HG02973 (cell line): ENCODE data around the gene AGPAT3.

Experiments used
- ATAC-seq: cut with Tn5 transposase; IDR thresholded peaks from one replicate; pipeline ENCODE4 v1.9.1; 2021; ENCODE audit warnings: moderate library complexity; ENCODE audit not compliant: unreplicated experiment

AGPAT3 gene

DNA sequence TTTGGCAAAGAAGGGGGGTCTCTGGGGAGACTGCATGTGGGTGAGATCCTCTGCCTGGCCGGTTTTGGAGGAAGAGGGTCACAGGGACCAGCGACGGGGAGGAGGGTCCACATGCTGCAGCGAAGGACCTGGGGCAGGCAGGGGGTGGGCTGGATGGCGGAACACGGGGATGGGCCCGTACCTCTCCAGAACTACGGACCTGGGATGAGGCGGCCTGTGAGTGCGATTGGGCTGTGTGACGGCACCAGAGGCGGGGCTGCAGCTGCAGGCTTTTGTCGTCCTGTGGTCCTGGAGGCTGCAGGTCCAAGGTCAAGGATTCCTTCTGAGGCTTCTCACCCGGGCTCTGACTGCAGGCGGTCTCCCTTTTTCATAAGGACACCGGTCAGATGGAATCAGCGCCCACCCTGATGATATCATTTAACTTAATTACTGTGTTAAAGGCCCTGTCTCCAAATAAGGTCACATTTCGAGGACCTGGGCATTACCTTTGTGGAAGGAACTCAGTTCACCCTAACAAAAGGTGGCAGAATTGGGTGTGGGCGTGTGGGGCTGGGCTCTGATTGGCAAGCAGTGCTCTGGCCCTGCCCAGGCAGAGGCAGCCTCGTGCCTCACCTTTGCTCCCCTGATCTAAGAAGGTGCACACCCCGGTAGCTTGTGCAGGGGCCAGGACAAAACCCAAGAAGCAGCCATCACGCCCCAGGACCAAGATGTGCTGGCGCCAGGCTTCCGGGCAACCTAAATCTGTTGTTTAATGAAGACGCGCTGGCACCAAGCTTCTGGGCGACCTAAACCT, 87.1 kb downstream of the AGPAT3 start:
- no peak for ATAC-seq

DNA sequence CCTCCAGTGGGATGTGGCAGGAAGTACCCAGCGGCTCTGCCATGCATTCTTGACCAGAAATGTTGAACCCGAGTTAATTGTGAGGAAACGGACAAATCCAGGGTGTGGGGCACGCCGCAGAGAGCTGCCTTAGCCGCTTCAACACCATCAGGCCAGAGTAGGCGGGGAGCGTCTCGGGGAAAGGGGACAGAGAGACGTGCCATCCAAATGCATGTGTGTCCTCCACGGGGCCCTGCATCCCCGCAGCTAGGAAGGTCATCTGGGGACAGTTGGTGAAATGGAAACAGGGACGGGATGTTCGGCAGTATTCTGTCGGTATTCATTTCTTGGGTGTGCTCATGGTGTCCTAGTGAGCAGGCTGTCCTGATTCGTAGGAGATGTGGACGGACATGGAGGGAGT, 88.0 kb downstream of the AGPAT3 start:
- ATAC-seq = no peak

DNA sequence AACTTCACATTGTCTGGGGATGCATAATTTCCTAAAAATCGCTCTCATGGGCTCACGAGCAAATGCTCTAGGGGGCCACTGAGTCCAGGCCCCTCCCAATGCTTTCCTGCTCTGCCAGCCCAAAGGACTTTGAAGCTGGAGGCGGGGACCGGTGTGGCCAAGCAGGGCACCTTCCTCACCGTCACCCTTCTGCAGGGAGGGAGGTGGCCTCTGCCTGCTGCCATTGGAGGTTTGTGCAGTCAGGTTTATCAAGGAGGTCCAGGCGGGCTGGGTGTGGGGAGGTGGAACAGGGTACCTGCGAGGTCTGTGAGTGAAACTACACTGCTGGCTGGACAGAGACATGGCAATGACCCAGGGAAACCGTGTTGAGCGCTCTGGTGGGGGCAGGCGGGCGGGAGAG, 89.0 kb downstream of the AGPAT3 start:
- ATAC-seq = no peak

DNA sequence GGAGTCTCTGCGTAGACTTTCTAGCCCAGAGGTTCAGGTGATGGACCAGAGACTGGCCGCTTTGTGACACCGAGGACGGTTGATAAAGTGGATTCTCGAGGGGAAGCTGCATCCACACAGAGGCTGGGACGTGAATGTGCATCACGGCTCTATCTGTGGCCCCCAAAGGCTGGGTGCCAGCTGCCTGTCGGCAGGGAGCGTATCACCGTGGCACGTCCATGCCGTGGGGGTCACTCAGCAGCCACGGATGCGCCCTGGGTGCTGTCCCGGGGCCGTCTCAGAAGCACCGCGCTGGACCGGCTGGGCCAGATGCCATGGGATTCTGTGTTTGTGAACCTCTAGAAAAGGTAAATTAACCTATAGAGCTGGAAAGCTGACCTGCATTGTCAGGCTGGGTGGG, 89.9 kb downstream of the AGPAT3 start:
- ATAC-seq = no peak

DNA sequence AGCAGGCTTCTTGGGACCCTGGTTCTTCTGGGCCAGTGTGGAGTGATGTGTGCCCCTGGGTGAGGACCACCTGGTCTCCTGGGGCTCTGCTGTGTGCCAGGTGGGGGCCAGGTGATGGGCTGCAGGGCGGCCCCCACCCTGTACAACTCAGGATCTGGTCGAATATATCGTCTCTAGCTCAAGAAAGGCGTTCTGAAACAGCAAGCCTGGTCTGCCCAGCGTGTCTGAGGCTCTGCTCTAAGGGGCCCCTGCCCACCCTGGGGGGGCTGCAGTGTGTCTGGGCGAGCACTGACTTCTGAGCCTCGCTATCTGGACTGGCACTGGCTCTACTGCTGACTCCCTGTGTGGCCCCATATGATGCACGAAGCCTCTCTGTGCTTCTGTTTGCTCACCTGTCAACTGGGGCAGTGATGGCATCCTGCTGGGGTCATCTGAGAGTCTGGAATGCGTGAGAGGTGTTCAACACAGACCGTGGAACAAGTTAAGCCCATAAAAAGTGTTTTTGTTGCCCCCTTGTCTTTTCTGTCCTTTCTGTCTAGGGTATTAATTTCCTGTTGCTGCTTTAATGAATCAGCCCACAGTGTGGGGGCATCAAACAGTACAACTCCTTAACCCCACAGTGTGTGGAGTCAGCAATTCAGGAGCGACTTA, 91.1 kb downstream of the AGPAT3 start:
- ATAC-seq = no peak

DNA sequence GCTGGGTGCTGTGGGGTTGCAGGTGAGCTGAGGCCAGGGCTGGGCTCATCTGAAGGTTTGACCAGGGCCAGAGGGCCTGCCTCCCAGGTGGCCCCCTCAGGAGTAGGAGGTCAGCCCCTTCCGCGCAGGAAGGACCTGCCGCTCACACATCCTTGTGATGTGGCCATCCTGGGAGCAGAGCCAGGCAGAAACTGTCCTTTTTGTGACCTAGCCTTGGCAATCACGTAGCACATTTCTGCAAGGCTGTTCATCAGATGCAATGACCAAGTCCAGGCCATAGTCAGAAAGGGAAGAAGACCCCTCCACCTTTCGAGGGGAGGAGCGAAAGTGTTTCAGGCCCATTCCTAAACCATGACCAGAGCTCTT, 91.6 kb downstream of the AGPAT3 start:
- no peak for ATAC-seq

DNA sequence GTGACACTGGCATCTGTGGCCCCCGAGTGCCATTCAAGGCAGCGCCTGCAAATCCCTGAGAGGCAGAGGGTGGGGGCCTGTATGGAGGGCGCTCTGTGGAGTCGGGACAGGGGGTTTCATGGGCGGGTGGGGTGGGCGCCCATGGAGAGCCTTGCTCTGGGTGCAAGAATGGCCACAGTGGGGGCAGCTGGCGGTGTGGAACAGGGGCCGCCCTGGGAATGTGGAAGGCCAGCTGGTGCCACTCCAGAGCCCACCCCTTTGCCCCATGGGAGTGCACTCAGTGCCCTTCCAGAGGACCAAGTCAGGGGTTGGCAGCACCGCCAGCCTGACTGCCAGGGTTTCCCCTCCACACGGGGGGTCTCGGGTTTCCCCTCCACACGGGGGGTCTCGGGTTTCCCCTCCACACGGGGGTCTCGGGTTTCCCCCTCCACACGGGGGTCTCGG, 92.1 kb downstream of the AGPAT3 start:
- ATAC-seq = no peak

DNA sequence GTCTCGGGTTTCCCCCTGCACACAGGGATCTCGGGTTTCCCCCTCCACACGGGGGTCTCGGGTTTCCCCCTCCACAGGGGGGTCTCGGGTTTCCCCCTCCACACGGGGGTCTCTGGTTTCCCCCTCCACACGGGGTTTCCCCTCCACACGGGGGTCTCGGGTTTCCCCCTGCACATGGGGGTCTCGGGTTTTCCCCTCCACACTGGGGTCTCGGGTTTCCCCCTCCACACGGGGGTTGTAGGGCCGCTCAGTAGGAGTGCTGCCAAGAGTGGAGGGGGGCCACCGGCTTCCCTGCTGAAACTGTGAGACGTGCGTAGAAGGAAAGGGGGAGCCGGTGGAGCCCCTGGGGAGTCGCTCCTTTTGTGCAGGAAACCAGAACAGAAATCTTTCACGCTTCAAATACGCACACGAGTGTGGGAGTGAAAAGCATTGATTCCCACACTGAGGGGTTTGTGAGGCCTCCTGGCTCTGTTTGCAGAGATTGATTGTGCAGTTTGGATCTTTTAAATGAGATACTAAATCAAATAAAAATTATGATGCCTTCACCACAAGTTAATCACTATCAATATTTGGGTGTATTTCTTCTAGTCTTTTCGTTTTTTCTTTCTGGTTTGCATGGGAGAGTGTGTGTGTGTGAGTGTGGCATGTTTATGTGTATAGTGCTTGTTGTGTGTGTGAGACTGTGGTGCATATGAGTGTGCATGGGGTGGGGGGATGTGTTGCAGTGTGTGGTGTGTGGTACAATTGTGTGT, 92.8 kb downstream of the AGPAT3 start:
- ATAC-seq = no peak

DNA sequence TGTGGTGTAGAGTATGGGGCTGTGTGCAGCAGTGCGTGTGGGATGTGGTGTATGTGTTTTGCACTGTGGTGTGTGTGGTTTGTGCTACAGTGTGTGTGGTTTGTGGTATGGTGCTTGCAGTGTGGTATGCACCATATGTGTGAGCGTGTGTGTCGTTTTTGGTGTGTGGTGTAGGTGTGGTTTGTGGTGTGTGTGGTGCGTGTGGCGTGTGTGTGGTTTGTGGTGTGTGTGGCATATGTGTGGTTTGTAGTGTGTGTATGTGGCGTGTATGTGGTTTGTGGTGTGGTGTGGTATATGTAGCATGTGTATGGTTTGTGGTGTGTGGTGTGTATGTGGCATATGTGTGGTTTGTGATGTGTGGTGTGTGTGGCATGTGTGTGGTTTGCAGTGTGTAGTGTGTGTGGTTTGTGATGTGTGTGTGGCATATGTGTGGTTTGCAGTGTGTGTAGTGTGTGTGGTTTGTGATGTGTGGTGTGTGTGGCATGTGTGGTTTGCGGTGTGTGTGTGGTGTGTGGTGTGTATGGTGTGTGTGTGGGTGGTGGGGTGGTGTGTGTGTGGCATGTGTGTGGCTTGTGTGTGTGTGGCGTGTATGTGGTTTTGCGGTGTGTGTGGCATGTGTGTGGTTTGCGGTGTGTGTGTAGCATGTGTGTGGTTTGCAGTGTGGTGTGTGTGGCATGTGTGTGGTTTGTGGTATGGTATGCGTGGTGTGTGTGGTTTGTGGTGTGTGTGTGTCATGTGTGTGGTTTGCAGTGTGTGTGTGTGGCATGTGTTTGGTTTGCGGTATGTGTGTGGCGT, 93.5 kb downstream of the AGPAT3 start:
- no peak for ATAC-seq

DNA sequence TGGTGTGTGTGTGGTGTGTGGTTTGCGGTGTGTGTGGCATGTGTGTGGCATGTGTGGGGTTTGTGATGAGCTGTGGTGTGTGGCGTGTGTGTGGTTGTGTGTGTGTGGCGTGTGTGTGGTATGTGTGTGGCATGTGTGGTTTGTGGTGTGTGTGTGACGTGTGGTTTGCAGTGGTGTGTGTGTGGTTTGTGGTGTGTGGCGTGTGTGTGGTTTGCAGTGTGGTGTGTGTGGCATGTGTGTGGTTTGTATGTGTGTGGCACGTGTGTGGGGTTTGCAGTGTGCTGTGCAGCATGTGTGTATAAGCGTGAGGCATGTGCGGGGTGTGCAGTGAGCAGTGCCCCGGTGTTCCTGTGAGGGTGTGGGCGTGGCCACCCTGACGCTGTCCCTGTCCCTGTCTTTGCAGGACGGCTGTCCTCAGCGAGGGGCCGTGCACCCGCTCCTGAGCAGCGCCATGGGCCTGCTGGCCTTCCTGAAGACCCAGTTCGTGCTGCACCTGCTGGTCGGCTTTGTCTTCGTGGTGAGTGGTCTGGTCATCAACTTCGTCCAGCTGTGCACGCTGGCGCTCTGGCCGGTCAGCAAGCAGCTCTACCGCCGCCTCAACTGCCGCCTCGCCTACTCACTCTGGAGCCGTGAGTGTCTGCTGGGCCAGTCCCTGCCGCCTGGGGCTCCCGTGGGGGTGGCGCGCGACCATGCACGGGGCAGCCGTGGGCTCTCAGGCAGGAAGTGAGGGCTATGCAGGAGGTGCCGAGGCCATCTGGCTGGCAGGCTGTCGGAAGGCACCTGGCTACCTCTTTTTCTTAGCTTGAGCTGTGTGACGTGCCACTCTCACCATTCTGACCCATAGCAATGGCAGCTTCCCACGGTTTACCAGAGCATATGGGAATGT, 94.5 kb downstream of the AGPAT3 start:
- no peak for ATAC-seq

DNA sequence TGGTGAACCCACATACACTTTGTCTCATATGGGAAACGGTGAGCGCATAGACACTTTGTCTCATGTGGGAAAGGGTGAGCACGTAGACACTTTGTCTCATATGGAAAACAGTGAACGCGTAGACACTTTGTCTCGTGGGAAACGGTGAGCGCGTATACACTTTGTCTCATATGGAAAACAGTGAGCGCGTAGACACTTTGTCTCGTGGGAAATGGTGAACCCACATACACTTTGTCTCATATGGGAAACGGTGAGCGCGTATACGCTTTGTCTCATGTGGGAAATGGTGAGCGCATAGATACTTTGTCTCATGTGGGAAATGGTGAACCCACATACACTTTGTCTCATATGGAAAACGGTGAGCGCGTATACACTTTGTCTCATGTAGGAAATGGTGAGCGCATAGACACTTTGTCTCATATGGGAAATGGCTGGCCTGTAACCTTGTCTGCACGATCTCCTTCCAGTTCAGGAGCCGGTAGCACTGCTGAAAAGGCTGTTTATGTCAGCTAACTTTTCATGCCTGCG, 96.4 kb downstream of the AGPAT3 start:
- ATAC-seq = no peak

DNA sequence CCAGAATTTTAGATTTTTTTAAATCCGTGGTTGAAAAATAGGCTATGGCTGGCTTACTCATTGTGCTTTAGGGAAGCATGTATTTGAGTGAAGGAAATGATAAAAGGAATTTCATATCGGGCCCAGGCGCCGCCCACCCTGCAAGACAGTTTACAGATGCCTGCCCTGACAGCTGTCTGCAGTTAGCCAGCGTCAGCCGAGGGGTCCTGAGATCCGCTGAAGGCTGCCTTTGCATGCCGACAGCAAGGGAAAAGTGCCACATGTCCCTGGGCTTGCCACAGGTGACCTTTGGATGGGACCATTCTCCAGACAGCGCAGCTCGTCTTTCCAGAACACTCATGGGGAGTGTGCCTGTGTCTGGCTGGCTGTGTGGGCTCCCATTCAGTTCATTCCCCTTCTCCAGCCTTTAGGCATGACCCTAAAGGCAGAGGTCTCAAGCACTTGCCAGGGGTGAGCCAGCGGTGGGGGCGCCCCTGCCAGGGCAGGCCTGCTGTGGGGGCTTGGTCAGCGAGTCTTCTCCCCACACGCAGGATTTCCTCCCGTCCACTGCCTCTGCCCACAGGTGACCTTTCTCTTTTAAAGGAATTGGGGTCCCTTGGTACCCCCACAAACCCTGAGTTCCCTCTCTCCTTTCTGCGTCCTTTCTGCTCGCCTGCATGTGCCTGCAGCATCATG, 101.0 kb downstream of the AGPAT3 start:
- no peak for ATAC-seq

DNA sequence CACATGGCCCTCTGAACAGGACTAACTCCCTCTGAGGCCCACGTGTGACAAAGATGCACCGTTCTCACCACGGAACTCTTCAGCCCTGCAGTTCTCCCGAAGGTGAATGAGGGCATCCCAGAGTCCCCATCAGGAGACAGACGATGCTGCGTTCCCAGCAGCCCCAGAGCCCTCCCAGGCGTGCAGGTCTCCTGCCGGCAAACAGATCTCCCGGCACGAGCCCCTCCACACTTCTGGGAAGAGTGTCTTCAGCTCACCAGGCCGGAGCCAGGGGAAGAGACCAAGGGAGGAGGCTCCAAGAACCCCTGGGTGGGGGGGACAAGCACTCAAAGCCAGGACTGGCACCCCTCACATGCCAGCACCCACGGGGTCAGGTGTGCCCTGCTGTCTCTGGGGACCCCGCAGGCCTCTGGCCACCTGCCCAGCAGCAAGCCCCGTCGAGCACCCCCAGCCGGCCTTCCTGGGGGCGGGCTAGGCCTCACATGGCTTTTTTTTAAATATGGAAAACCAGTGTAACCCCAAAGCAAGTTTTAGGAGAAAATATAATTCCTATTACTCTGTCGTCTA, 102.0 kb downstream of the AGPAT3 start:
- ATAC-seq = no peak

DNA sequence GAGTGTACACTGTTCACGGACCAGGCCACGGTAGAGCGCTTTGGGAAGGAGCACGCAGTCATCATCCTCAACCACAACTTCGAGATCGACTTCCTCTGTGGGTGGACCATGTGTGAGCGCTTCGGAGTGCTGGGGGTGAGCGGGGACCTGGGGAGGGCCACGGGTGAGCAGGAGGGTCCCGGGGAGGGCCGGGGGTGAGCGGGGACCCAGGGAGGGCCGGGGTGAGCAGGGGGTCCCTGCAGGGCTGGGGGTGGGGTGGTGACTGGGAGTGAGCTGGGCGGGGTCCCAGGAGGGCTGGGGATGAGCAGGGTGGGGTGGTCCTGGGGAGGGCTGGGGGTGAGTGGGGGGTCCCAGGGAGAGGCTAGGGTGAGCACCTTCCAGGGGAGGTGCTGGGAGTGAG, 103.0 kb downstream of the AGPAT3 start:
- ATAC-seq = no peak

DNA sequence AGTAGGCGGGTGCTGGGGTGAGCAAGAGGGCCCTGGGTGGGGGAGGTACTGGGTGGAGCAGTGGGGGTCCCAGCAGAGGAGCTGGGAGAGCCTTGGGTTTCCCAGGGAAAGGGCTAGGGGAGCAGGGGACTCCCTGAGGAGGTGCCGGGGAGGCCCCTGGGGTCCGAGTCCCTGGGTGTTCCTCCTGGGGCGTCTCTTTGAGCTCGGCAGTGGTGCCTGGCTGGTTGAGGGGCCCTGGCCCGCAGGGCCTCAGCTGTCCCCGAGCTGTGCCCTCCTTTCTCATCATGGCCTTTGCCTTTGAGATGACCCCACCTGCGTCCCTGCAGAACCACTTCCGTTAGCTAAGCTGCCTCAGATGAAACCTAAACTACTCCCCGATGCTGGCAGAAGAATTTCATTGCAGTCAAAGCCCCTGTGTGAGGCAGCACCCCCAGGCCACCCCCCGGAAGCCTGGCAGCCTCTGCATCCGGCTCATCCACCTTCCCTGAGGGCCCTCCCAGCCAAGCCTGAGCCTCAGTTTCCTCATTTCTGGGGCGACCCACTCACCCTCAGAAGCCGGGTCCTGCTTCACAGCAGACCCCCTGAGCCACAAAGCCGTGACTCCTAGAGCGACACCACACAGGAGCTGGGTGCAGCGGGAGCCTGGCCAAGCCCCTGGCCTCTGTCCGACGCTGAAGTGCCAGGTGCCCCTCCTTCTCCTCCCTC, 103.5 kb downstream of the AGPAT3 start:
- ATAC-seq = no peak

DNA sequence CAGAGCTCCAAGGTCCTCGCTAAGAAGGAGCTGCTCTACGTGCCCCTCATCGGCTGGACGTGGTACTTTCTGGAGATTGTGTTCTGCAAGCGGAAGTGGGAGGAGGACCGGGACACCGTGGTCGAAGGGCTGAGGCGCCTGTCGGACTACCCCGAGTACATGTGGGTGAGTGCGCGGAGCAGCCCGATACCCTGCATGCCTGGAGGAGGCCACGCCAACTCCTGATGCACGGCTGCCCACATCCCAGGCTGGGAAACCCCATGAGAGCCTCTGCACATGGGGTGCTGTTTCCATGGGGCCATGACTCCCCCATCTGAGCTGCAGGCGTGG, 104.1 kb downstream of the AGPAT3 start:
- no peak for ATAC-seq

DNA sequence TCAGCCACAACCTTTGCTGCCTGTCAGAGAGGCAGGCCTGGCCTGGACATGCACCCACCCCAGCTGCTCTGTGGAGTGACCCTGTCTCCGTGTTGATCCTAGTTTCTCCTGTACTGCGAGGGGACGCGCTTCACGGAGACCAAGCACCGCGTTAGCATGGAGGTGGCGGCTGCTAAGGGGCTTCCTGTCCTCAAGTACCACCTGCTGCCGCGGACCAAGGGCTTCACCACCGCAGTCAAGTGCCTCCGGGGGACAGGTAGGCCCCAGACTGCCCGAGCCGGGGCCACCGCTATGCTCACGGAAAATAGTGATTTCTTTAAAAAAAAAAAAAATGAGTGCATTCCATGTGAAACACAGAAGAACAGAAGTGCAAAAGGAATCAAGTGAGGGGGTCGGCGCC, 105.5 kb downstream of the AGPAT3 start:
- no peak for ATAC-seq

DNA sequence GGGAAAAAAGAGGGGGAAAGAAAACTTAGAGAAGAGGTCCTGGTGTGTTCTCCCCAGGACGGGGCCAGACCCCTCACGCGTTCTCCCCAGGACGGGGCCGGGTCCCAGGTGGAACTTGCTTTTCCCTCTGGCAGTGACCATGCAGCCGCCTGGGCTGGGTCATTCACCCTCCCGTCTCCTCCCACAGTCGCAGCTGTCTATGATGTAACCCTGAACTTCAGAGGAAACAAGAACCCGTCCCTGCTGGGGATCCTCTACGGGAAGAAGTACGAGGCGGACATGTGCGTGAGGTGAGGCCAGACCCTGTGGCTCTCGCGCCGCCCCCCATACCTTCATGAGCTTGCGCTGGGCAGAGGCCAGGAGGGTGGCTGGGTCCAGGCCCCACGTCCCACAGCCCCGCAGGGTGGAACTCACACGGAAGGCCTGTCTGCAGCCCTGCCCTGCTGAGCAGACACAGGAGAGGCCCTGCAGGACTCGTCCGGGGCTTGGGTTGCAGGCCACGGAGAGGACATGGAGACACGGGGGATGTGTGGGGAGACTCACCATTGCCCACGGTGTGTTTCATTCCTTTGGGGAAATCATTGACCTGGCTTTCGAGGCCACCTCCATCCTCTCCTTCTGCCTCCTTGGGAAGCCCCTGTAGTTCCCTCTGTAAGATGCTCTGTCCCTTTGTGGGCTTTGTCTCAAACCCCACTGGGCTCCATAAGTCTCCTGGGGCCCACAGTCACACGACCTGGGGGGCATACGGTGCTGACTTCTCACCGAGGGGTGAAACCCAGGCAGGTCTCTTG, 106.4 kb downstream of the AGPAT3 start:
- ATAC-seq = no peak
